HEK293T (cell line): ENCODE results near the gene ANKH.

ENCODE experiments used
- BHLHE40 ChIP-seq: fragments of 450-650 bp; IDR thresholded peaks from 2 replicates; pipeline ENCODE4 v1.6.1; 2016; ENCODE audit warnings: mild to moderate bottlenecking, moderate library complexity, borderline replicate concordance
- FOXA1 ChIP-seq: fragments of 450-650 bp; IDR thresholded peaks from 2 replicates; pipeline ENCODE4 v1.6.1; 2016; ENCODE audit warnings: mild to moderate bottlenecking
- FOXM1 ChIP-seq: fragments of 450-650 bp; IDR thresholded peaks from 2 replicates; pipeline ENCODE4 v1.6.1; 2017; ENCODE audit warnings: mild to moderate bottlenecking, borderline replicate concordance
- HDGF ChIP-seq: fragments of 450-650 bp; IDR thresholded peaks from 2 replicates; pipeline ENCODE4 v1.6.1; 2017; ENCODE audit warnings: antibody characterized with exemption, borderline replicate concordance
- L3MBTL2 ChIP-seq: fragments of 450-650 bp; conservative IDR thresholded peaks from 2 replicates; pipeline ENCODE4 v1.6.1; 2016; ENCODE audit warnings: mild to moderate bottlenecking
- LEF1 ChIP-seq: fragments of 450-650 bp; IDR thresholded peaks from 2 replicates; pipeline ENCODE4 v1.6.1; 2017; ENCODE audit warnings: mild to moderate bottlenecking, borderline replicate concordance
- NFRKB ChIP-seq: fragments of 450-650 bp; IDR thresholded peaks from 2 replicates; pipeline ENCODE4 v1.6.1; 2016; ENCODE audit warnings: mild to moderate bottlenecking, moderate library complexity
- SP1 ChIP-seq: fragments of 450-650 bp; IDR thresholded peaks from 2 replicates; pipeline ENCODE4 v1.6.1; 2017
- SUZ12 ChIP-seq: fragments of 450-650 bp; IDR thresholded peaks from 2 replicates; pipeline ENCODE4 v1.6.1; 2016; ENCODE audit warnings: mild to moderate bottlenecking
- TARDBP ChIP-seq: fragments of 450-650 bp; IDR thresholded peaks from 2 replicates; pipeline ENCODE4 v1.6.1; 2016
- ZNF384 ChIP-seq: fragments of 450-650 bp; IDR thresholded peaks from 2 replicates; pipeline ENCODE4 v1.6.1; 2016
- TF ChIP-seq, protein P1 (sequence below): fragments of 450-650 bp; IDR thresholded peaks from 2 replicates; pipeline ENCODE4 v1.6.1; 2016

DNA sequence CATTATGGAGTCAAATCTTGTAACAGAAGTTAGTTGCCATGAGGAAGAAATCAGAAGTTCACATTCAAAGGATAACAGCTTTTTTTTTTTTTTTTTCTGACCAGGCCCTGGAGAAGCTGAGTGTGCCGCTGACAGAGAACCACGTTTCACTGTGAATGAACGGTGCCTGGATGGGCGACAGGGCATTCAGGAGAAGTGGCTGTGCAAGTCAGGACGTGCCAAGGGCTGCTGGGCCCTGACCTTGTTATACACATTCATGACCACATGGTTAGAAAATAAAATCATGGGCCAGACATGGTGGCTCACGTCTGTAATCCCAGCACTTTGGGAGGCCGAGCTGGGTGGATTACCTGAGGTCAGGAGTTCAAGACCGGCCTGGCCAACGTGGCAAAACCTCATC is 91.6 kb downstream of the ANKH start:
- no peak for TF ChIP-seq L3MBTL2
- no peak for TF ChIP-seq BHLHE40
- TF ChIP-seq HDGF, result no peak
- TF ChIP-seq ZNF384, result no peak
- no peak for TF ChIP-seq FOXA1
- no peak for TF ChIP-seq LEF1
- TF ChIP-seq FOXM1, result no peak
- no peak for TF ChIP-seq SP1
- no peak for TF ChIP-seq TARDBP
- TF ChIP-seq, protein P1, sequence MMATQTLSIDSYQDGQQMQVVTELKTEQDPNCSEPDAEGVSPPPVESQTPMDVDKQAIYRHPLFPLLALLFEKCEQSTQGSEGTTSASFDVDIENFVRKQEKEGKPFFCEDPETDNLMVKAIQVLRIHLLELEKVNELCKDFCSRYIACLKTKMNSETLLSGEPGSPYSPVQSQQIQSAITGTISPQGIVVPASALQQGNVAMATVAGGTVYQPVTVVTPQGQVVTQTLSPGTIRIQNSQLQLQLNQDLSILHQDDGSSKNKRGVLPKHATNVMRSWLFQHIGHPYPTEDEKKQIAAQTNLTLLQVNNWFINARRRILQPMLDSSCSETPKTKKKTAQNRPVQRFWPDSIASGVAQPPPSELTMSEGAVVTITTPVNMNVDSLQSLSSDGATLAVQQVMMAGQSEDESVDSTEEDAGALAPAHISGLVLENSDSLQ, result no peak
- TF ChIP-seq SUZ12, result no peak
- TF ChIP-seq NFRKB, result no peak
